Breast epithelium (tissue), 3 donors: ENCODE measurements around the gene VSIG8.
"Not testable (repeated sequence)": the region's sequence is repeated elsewhere in the genome, so short reads cannot be mapped to it uniquely, and the experiment has no call there.

Source experiments
- POLR2AphosphoS5 ChIP-seq, 3 donors: sonication (generic); formaldehyde crosslinking; IDR thresholded peaks; one replicate each; pipeline ENCODE4 v1.6.1; 2017; ENCODE audit warnings: antibody characterized with exemption in 3 of 3
- TF ChIP-seq, protein P1 (sequence below), 3 donors: fragments of 450-650 bp; IDR thresholded peaks; one replicate each; pipeline ENCODE4 v1.5.1; 2016 to 2017; ENCODE audit warnings: antibody characterized with exemption in 3 of 3, mild to moderate bottlenecking in 3 of 3, moderate library complexity in 3 of 3

- TF ChIP-seq POLR2AphosphoS5 (IDR thresholded peaks at IDR 0.05), result not testable (repeated sequence)
- TF ChIP-seq, protein P1, sequence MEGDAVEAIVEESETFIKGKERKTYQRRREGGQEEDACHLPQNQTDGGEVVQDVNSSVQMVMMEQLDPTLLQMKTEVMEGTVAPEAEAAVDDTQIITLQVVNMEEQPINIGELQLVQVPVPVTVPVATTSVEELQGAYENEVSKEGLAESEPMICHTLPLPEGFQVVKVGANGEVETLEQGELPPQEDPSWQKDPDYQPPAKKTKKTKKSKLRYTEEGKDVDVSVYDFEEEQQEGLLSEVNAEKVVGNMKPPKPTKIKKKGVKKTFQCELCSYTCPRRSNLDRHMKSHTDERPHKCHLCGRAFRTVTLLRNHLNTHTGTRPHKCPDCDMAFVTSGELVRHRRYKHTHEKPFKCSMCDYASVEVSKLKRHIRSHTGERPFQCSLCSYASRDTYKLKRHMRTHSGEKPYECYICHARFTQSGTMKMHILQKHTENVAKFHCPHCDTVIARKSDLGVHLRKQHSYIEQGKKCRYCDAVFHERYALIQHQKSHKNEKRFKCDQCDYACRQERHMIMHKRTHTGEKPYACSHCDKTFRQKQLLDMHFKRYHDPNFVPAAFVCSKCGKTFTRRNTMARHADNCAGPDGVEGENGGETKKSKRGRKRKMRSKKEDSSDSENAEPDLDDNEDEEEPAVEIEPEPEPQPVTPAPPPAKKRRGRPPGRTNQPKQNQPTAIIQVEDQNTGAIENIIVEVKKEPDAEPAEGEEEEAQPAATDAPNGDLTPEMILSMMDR (IDR thresholded peaks at IDR 0.05), result not testable (repeated sequence)
Observed at GRCh38 chr1:159904036-159904435, 41.6 kb upstream of the VSIG8 start.
